Measurements from ENCODE around the gene REXO4.

The REXO4 gene

DNA sequence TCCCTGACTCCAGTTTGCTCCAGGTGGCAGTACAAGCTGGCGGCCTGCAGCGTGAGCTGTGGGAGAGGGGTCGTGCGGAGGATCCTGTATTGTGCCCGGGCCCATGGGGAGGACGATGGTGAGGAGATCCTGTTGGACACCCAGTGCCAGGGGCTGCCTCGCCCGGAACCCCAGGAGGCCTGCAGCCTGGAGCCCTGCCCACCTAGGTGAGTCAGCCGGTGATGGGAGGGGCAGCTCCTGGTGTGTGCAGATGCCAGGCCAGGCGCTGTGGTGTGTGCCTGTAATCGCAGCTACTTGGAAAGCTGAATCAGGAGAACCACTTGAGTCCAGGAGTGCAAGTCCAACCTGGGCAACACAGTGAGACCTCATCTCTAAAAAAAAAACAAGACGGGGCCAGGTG, 31.9 kb upstream of the REXO4 start:
- no peak for DNase-seq

DNA sequence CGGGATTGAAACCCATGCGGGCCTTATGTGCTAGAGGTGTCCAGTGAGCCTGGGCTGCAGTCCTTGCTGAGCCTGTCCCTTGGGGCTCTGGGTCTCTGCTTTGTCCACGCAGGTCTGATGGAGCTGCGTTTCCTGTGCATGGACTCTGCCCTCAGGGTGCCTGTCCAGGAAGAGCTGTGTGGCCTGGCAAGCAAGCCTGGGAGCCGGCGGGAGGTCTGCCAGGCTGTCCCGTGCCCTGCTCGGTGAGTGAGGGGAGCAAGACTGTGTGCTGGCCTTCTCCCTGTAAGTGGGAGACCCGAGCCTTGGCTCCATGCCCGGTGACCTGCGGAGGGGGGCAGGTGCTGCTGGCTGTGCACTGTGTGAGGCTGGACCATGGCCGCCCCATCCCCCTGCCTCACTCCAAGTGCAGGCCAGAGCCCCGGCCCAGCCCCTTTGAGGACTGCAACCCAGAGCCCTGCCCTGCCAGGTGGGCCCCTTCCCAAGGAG, 30.7 kb upstream of the REXO4 start:
- DNase-seq, result no peak

DNA sequence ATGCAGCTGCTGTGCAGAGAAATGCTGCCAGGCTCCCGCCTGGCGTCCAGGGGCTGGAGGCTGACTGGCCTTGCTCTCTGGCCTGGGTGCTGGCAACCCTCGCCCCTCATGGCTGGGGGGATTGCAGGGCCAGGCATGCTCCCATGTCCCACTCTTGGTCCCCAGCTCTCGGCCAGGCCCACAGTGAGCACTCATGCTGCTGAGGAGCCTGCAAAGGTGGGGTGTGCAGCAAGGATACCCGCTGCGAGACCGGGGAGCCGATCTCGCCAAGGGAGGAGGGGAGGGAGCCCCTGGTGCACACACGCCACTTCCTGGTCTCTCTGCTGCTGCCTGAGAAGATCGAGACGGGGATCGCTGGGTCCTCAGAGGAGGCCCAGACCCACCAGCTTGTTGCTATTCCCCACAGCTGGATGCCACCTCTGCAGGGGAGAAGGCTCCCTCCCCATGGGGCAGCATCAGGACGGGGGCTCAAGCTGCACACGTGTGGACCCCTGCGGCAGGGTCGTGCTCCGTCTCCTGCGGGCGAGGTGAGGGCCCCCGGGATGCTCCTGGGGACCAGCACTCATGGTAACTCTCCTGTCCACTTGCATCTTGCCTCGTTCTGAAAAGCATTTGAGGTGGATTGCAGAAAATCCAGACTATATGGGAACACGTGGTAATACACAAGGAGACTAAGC, 27.6 kb upstream of the REXO4 start:
- no peak for DNase-seq

DNA sequence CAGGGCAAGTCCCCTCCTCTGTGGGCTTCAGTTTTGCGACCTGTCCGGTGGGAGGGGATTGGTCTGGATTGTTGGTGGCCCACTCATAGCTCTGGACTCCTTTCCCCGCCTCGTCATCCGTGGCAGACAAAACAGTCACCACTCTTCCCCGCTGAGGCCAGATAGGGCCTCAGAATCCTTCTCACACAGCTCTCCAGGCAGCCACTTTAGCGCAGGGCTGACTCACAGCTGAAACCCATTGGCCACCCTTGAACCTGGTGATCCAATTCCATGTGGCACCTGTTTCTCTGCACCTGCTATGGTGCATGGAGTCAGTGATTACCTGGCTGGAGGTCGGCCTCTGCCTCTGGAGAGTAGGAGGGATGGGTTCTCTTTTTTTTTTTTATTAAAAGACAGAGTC, 26.2 kb upstream of the REXO4 start:
- DNase-seq, result no peak

DNA sequence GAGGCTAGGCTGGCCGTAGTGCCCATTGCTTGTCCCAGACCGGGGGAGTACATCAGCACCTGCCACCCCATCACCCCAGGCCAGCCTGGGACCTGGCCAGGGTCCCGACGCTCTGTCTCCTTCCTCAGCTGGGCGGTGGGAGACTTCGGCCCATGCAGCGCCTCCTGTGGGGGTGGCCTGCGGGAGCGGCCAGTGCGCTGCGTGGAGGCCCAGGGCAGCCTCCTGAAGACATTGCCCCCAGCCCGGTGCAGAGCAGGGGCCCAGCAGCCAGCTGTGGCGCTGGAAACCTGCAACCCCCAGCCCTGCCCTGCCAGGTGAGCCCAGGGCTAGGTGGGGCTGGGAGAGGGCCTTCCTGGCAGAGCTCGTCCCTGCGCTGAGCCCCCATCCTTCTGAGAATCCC, 25.4 kb upstream of the REXO4 start:
- no peak for DNase-seq

DNA sequence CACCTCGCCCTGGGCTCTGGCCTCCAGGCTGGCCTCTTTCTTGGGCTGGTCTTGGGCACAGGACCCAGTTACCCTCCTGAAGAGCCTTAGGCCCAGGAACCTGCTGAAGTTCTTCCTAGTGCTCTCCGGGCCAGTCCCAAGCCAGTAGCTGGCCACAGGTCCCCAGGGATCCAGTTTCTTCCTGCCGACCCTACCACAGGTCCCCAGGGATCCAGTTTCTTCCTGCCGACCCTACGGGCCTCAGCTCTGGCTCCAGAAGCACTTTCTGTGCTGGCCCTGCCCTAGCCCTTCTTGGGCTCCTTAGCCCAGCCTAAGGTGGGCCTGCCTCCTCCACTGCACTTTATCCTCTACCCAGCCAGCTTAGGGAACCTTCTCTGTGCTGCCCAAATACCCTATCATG, 23.8 kb upstream of the REXO4 start:
- no peak for DNase-seq

DNA sequence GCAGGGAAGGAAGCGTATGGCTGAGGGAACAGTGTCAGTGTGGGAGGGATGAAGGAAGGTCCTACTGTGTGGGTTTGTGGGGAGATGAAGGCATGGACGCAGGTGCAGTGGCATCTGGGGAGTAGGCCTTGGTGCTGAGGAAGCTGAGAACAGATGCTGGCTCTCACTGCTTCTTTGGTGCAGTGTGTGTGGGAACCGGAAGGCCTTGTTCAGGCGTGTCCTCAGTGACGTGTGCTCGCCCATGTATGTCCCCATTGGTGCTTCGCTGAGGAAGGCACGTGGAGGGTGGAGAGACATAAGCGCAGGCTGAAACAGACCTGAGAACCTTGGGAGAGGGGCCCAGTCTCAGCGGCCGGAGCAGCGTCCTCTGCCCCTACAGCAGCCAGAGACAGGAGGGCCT, 23.1 kb upstream of the REXO4 start:
- DNase-seq, result no peak

DNA sequence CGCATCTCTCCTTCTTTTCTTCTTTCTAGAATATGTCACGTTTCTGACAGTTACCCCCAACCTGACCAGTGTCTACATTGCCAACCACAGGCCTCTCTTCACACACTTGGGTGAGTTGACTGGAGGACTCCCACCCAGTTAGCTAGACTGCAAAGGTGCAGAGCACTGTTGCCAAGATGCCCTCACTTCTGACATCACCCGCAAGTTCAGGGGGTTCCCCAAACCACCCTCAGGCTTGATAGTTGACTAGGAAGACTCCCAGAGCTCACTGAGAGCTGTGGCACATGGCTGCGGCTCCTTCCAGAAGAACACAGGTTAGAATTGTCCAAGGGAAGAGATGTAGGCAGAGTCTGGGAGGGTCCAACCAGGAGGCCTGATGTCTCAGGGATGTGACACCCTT, 21.5 kb upstream of the REXO4 start:
- DNase-seq, result no peak

DNA sequence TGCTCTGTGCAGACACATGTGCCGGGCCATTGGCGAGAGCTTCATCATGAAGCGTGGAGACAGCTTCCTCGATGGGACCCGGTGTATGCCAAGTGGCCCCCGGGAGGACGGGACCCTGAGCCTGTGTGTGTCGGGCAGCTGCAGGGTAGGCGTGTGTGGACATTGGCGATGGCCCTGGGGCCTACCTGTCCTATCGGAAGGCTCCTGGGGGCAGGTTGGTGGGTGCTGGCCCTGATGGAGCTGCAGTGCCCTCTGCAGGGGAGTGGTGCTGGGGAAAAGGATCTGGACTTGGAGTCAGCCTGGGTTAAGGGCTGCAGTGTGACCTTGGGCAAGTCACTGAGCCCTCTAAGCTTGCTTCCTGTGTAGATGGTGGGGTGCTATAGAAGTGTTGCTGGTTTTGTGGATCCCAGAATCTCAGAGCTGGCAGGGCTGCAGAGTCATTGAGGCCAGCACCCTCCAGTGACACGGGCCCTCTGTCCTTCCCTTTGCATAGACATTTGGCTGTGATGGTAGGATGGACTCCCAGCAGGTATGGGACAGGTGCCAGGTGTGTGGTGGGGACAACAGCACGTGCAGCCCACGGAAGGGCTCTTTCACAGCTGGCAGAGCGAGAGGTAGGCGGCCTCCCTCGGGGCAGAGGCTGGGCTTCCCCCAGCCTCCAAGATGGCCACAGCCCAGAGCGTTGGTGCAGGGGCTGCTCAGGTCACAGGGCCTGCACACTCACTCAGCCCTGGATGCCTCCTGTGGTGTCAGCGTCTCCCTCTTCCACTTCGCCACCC, 20.1 kb upstream of the REXO4 start:
- no peak for DNase-seq

DNA sequence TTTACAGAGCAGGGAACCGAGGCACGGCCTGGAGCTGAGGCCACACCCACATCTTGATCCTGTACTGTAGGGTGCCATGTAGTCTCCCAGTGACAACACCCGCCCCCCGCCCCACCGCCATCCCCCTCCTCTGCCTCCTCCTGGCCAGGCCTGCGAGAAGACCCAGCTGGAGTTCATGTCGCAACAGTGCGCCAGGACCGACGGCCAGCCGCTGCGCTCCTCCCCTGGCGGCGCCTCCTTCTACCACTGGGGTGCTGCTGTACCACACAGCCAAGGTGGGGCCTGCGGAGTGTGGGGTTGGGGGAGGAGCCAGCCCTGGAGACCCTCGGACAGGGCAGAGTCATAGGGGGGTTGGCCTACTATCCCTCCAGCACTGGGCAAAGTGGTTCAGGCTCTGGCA, 18.9 kb upstream of the REXO4 start:
- no peak for DNase-seq

DNA sequence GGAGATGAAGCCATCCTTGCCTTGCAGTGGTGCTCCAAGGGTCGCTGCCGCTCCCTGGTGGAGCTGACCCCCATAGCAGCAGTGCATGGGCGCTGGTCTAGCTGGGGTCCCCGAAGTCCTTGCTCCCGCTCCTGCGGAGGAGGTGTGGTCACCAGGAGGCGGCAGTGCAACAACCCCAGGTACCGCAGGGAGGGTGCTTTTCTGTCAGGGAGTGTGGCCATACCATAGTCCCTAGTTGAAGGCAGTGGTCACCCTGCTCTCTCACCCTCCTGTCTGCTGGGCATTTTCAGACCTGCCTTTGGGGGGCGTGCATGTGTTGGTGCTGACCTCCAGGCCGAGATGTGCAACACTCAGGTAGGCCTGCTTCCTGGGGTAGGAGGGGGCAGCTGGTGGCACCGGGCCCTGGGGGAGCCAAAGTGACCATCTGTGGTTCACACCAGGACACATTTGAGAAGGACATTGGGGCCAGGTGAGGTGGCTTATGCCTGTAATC, 15.6 kb upstream of the REXO4 start:
- DNase-seq, result no peak

DNA sequence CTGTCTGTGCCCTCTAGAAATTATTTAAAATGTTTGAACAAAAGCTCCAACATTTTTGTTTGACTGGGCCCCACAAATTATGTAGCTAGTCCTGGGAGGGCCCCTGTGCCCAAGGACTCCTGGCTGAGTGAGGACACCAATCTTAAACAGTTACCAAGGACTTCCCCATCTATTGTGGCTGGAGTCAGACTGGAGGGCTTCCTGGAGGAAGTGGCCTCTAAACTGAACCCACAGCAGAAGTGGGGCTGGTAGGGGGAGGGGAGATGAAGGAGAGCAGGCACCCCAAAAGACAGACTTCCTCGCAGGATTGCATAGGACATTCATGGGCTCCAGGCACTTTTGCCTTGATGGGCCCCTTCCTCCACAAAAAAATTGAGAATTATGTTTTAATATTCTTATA, 12.4 kb upstream of the REXO4 start:
- no peak for DNase-seq

DNA sequence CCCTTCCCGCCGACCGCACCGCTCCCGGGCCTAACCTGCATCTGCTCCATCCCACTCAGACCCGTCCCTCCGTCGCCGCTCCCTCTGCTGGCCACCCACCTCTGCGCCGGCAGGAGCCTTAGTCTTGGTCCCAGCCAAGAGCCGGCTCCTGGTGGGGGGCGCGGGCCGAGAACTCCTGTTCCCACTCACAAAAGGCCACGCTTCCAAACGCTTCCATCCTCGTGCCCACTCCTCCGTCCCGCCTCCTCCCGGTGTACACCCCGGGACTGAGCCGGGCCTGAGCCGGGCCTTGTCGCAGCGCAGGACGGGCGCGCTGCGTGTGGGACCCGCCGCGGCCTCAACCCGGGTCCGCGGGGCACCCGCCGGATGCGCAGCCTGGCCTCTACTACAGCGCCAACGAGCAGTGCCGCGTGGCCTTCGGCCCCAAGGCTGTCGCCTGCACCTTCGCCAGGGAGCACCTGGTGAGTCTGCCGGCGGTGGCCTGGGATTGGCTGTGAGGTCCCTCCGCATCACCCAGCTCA, 11.9 kb upstream of the REXO4 start:
- no peak for DNase-seq

DNA sequence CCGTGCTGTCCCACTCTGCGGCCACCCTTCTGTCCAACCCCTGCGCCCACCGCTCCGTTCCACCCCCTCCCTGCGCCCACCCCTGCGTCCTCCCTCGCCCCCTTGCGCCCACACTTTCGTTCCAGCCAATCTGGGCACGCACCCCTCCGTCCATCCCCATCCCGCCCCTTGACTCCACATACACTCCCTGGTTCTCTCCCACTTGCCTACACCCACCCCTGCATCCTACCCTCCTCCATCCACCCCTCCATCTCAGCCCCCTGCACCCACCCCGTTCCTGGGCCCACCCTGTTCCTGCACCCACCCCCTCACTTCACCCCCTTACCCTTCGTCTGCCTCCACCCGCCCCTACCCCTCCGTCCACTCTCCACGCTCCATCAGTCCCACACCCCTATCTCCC, 11.4 kb upstream of the REXO4 start:
- DNase-seq, result no peak

DNA sequence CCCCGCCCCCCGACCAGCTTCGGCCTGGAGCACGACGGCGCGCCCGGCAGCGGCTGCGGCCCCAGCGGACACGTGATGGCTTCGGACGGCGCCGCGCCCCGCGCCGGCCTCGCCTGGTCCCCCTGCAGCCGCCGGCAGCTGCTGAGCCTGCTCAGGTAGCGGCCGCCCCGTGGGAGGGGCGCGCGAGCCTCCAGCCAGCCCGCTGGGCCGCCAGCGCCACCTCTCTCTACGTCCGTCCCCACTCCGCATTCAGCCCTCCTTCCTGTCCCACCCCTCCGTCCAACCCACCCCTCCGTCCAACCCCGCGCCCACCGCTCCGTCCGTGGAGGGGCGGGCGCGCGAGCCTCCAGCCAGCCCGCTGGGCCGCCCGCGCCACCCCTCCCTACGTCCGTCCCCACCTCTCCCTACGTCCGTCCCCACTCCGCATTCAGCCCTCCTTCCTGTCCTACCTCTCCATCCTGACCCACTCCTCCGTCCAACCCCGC, 10.8 kb upstream of the REXO4 start:
- DNase-seq, result no peak

DNA sequence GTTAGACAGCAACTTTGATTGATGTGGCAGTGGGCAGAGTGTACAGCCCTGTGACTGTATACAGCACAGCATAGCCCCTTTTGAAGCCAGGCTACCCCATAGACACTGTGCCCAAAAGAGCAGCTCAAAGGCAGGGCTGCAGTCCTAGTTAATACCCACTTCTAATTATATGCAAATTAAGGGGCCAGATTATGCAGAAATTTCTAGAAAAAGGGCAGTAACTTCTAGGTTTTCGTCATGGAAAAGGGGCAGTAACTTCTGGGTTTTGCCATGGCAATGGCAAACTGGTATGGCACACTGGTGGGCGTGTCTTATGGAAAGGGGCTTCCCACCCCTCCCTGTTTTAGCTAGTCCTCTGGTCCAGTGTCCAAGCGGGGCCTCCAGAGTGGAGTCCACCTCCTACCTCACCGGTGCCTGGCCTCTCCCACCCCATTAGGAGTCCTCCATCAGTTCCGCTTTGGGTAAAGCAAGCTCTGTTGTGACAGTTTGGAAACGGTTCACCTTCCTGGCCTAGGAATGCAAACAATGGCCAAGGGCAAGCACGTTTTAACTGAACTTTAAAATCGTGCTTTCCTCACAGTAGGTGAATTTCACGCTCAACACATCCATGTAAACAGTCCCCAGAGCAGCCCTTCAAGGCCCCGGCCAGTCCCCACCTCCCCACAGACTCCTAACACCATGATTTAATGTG, 10.0 kb upstream of the REXO4 start:
- DNase-seq, result no peak

DNA sequence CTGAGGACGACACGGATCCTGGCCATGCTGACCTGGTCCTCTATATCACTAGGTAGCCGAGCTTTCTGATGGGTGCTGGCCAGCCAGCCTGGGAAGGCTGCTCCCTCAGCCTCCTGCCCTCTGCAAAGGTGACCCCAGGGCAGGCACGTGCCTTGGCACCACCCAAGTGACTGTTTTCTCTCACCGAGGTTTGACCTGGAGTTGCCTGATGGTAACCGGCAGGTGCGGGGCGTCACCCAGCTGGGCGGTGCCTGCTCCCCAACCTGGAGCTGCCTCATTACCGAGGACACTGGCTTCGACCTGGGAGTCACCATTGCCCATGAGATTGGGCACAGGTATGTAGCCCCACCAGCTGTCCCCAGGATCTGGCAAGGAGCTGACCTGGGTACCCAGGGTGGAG, 8.2 kb upstream of the REXO4 start:
- no peak for DNase-seq

DNA sequence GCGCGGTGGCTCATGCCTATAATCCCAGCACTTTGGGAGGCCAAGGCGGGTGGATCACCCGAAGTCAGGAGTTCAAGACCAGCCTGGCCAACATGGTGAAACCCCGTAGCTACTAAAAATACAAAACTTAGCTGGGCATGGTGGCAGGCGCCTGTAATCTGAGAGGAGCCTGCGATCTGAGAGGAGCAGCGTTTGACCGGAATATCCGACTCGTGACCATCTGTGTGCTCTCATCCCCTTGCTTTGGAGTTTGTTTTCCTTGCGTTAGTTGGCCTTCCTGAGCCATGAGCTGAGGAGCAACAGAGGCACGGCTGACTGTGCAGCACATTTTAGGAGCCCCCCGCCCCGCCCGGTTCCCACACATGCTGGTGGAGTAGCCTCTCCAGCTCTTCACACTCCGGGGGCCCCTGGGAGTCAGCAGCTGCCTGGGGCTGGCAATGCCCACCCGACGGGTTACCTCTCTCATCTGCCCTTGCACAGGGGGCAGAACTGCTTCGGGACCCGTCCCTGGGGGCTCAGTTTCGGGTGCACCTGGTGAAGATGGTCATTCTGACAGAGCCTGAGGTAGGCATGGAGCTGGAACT, 7.3 kb upstream of the REXO4 start:
- DNase-seq, result no peak

DNA sequence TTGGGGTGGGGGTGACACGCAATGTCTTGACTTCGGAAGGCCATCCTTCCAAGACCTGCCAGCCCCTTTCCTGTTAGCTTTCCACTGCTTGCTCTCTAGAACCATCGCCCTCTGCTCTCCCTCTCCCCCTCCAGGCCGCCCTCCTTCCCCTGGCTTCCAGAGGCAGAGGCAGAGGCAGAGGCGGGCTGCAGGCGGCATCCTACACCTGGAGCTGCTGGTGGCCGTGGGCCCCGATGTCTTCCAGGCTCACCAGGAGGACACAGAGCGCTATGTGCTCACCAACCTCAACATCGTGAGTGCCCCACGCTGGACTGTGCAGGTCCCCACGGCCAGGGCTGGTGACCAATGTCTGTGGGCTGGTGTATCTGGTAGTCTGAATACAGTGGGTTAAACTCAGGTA, 6.4 kb upstream of the REXO4 start:
- no peak for DNase-seq

DNA sequence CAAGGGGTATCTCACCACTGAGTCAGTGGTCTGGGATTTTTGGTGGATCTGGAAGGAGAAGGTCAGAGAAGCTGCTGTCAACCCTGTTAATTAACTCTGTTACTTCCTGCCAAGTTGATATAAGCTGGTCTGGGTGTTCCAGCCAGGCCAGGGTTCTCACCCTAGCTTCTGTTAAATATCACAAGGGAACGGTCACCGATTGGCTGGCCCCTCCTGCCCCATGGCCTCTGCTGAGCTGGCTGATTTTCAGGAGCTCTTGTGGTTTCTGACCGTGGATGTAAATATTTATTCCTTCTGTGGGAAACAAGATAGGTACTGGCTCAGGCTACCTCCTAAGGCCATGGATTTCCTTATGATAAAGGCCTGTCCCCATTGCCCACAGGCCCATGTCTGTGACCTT, 5.4 kb upstream of the REXO4 start:
- no peak for DNase-seq

DNA sequence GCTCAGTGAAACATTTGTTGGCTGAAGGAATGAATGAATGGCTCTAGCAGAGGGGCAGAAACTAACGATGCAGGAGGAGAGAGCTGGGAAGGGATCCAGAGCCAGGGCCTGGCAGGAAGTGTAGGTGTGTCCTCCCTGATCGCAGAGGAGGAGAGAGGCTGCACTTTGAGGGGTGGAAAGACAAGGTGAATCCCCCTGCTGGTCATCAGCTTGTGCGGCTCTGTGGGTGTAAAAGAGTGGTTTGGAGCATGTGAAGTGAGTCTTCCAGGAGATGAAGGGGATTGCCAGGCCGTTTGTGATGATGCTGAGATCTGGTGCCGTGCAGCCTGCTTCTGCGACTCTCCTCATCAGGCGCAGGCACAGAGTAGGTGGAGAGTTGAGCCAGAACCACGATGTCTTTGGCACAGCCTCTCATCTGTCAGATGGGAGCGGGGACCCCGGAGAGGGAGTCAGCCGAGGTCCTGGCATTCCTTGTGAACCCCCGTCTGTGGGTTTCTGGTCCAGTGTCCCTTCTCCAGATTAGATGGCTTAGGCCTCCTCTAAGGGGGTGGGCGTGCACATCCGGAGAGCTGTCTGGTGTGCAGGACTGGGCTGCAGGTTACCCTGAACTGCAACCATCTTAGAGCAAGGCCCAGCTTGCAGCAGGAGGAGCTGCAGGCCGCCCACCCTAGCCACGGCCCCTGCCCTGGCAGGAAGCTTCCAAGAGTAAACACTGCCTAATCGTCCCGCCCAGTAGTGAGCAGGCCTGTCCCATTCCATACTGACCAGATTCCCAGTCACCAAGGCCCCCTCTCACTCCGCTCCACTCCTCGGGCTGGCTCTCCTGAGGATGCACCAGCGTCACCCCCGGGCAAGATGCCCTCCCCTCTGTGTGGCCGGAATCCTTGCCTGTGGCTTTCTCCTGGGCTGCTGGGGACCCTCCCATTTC, 4.1 kb upstream of the REXO4 start, which contains the start of gene ADAMTS13:
TSS of gene ADAMTS13 (plus strand) at position 753 of the 928 bp plus-strand sequence. CDS start at position 830, 77 bp downstream.
- no peak for DNase-seq

DNA sequence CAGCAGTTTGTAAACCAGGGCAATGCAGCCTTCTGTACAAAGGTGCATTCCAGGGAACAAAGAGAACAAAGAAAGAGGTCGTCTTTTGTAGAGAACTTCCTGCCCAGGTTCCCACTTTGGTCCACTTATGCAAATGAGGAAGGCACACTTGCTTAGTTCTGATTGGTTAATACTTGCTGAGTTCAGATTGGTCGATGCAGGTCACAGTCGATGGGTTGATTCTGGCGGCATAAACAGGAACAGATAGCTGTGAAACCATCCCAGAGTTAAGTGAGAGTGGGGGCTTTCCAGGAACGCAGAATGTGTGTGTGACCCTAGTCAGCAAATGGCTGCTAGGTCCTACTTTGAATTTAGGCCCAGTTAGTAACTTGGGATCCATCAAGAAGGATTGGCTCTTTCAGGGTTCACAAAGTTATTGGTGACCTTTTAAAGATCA, 2.6 kb upstream of the REXO4 start:
- no peak for DNase-seq

Measured in cortex of kidney (tissue), 1 donor.